HG03097 (cell line): ENCODE results near the gene ACVR1B.

ENCODE experiments used
- ATAC-seq: cut with Tn5 transposase; IDR thresholded peaks from one replicate; pipeline ENCODE4 v1.9.1; 2021; ENCODE audit not compliant: unreplicated experiment, low FRiP score

The ACVR1B gene

GRCh38 chr12:51942056-51942455, 9.4 kb upstream of the ACVR1B start:
- ATAC-seq, result no peak

GRCh38 chr12:51942501-51943000, 8.9 kb upstream of the ACVR1B start:
- ATAC-seq, result no peak

- no peak for ATAC-seq
Observed at GRCh38 chr12:51943346-51943745, 8.2 kb upstream of the ACVR1B start.

GRCh38 chr12:51944608-51945233, 6.8 kb upstream of the ACVR1B start:
- ATAC-seq, result no peak

GRCh38 chr12:51947246-51947996, 4.1 kb upstream of the ACVR1B start:
- no peak for ATAC-seq

- no peak for ATAC-seq
Observed at GRCh38 chr12:51948066-51948465, 3.4 kb upstream of the ACVR1B start.

GRCh38 chr12:51949342-51950030, 2.0 kb upstream of the ACVR1B start:
- ATAC-seq, result no peak

- ATAC-seq, result no peak
Observed at GRCh38 chr12:51950682-51951198, 759 bp upstream of the ACVR1B start.

GRCh38 chr12:51951843-51952722, 584 bp downstream of the ACVR1B start:
- no peak for ATAC-seq

GRCh38 chr12:51953089-51953488, 1.6 kb downstream of the ACVR1B start:
- no peak for ATAC-seq

GRCh38 chr12:51953864-51954263, 2.4 kb downstream of the ACVR1B start:
- ATAC-seq, result no peak

- ATAC-seq, result no peak
Observed at GRCh38 chr12:51954561-51955361, 3.3 kb downstream of the ACVR1B start.

GRCh38 chr12:51955702-51956101, 4.2 kb downstream of the ACVR1B start:
- no peak for ATAC-seq

- ATAC-seq, result no peak
Observed at GRCh38 chr12:51958542-51958941, 7.0 kb downstream of the ACVR1B start.

- no peak for ATAC-seq
Observed at GRCh38 chr12:51959211-51959610, 7.7 kb downstream of the ACVR1B start.

- no peak for ATAC-seq
Observed at GRCh38 chr12:51959921-51960320, 8.4 kb downstream of the ACVR1B start.

- no peak for ATAC-seq
Observed at GRCh38 chr12:51960488-51960887, 9.0 kb downstream of the ACVR1B start.

- ATAC-seq, result no peak
Observed at GRCh38 chr12:51960890-51961289, 9.4 kb downstream of the ACVR1B start.

- no peak for ATAC-seq
Observed at GRCh38 chr12:51961834-51962233, 10.3 kb downstream of the ACVR1B start.

GRCh38 chr12:51962737-51963136, 11.2 kb downstream of the ACVR1B start:
- ATAC-seq, result no peak
